ENCODE data around the gene ATXN2L.
"Not testable (repeated sequence)": the region's sequence is repeated elsewhere in the genome, so short reads cannot be mapped to it uniquely, and the experiment has no call there.

ATXN2L gene

GRCh38 chr16:28802235-28803019, 20.4 kb upstream of the ATXN2L start:
- H3K27me3 ChIP-seq (ENCODE audit: insufficient read depth, low read length); H3K9ac ChIP-seq (ENCODE audit: low read length); H2AFZ ChIP-seq (ENCODE audit: low read length); H3K36me3 ChIP-seq (ENCODE audit: insufficient read depth, low read length); H3K9me2 ChIP-seq (ENCODE audit: low read depth, low read length); H3K9me3 ChIP-seq (ENCODE audit: low read length); H3K27ac ChIP-seq (ENCODE audit: low read depth, low read length, poor library complexity, severe bottlenecking); H3K4me3 ChIP-seq (ENCODE audit: low read depth, low read length, poor library complexity, severe bottlenecking); H3K79me2 ChIP-seq (ENCODE audit: insufficient read depth, low read length); H3F3A ChIP-seq (ENCODE audit: insufficient read depth, low read length); H3K4me1 ChIP-seq (ENCODE audit: insufficient read depth, low read length, severe bottlenecking); H3K4me2 ChIP-seq (ENCODE audit: low read length); H4K20me1 ChIP-seq (ENCODE audit: insufficient read depth, low read length): not testable (repeated sequence)
- TF ChIP-seq, protein P1, sequence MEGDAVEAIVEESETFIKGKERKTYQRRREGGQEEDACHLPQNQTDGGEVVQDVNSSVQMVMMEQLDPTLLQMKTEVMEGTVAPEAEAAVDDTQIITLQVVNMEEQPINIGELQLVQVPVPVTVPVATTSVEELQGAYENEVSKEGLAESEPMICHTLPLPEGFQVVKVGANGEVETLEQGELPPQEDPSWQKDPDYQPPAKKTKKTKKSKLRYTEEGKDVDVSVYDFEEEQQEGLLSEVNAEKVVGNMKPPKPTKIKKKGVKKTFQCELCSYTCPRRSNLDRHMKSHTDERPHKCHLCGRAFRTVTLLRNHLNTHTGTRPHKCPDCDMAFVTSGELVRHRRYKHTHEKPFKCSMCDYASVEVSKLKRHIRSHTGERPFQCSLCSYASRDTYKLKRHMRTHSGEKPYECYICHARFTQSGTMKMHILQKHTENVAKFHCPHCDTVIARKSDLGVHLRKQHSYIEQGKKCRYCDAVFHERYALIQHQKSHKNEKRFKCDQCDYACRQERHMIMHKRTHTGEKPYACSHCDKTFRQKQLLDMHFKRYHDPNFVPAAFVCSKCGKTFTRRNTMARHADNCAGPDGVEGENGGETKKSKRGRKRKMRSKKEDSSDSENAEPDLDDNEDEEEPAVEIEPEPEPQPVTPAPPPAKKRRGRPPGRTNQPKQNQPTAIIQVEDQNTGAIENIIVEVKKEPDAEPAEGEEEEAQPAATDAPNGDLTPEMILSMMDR (IDR thresholded peaks at IDR 0.05; ENCODE audit: low read length), result peak; percentile 16; the same call in 1 of the 2 replicates

- H3K4me3 ChIP-seq (ENCODE audit: low read depth, low read length, poor library complexity, severe bottlenecking); H3K27ac ChIP-seq (ENCODE audit: low read depth, low read length, poor library complexity, severe bottlenecking); H4K20me1 ChIP-seq (ENCODE audit: insufficient read depth, low read length); H3K9me2 ChIP-seq (ENCODE audit: low read depth, low read length); H3K4me1 ChIP-seq (ENCODE audit: insufficient read depth, low read length, severe bottlenecking); H3K79me2 ChIP-seq (ENCODE audit: insufficient read depth, low read length); H3K9ac ChIP-seq (ENCODE audit: low read length); H3K9me3 ChIP-seq (ENCODE audit: low read length); H2AFZ ChIP-seq (ENCODE audit: low read length); H3K4me2 ChIP-seq (ENCODE audit: low read length); H3F3A ChIP-seq (ENCODE audit: insufficient read depth, low read length); H3K27me3 ChIP-seq (ENCODE audit: insufficient read depth, low read length); H3K36me3 ChIP-seq (ENCODE audit: insufficient read depth, low read length): not testable (repeated sequence)
Observed at GRCh38 chr16:28807445-28808120, 15.2 kb upstream of the ATXN2L start.

GRCh38 chr16:28820016-28820415, 2.8 kb upstream of the ATXN2L start:
- Histone ChIP-seq H3K4me1 (ENCODE audit: insufficient read depth, low read length, severe bottlenecking) (peaks cover 16% of the 10 kb centered on the region), H3K79me2 (ENCODE audit: insufficient read depth, low read length) (peaks cover 11% of the 10 kb centered on the region), H3K4me3 (ENCODE audit: low read depth, low read length, poor library complexity, severe bottlenecking) (no peak overlapping the region), H2AFZ (ENCODE audit: low read length) (no peak overlapping the region), H3K4me2 (ENCODE audit: low read length) (no peak overlapping the region), H3K27ac (ENCODE audit: low read depth, low read length, poor library complexity, severe bottlenecking) (no peak overlapping the region), H4K20me1 (ENCODE audit: insufficient read depth, low read length) (no peaks in the 10 kb centered on the region), H3K9ac (ENCODE audit: low read length) (no peak overlapping the region), H3K36me3 (ENCODE audit: insufficient read depth, low read length) (peaks cover 10% of the 10 kb centered on the region; the same call in 1 of the 2 replicates), H3K27me3 (ENCODE audit: insufficient read depth, low read length) (no peaks in the 10 kb centered on the region), H3F3A (ENCODE audit: insufficient read depth, low read length) (no peaks in the 10 kb centered on the region), H3K9me3 (ENCODE audit: low read length) (no peaks in the 10 kb centered on the region), H3K9me2 (ENCODE audit: low read depth, low read length) (no peaks in the 10 kb centered on the region)
- TF ChIP-seq, protein P1 (IDR thresholded peaks at IDR 0.05; ENCODE audit: low read length), result no peak
- no peak for TF ChIP-seq EZH2 (IDR thresholded peaks at IDR 0.05; ENCODE audit: borderline replicate concordance, low read length)

DNA sequence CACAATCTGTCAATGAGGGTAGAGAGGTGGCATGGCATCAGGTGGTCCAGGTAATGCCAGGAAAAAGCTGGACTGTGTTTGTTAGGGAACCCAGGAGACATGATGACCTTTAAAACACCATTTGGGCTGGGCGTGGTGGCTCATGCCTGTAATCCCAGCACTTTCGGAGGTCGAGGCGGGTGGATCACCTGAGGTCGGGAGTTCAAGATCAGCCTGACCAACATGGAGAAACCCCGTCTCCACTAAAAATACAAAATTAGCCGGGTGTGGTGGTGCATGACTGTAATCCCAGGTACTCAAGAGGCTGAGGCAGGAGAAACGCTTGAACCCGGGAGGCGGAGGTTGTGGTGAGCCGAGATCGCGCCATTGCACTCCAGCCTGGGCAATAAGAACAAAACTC, 2.3 kb upstream of the ATXN2L start:
- Histone ChIP-seq H3K79me2 (ENCODE audit: insufficient read depth, low read length) (peaks cover 17% of the 10 kb centered on the region), H3K36me3 (ENCODE audit: insufficient read depth, low read length) (peaks cover 16% of the 10 kb centered on the region), H3K4me1 (ENCODE audit: insufficient read depth, low read length, severe bottlenecking) (peaks cover 21% of the 10 kb centered on the region)
- not testable (repeated sequence) for H3K9me2 ChIP-seq (ENCODE audit: low read depth, low read length); H3K9ac ChIP-seq (ENCODE audit: low read length); H3K9me3 ChIP-seq (ENCODE audit: low read length); H3F3A ChIP-seq (ENCODE audit: insufficient read depth, low read length); H3K27ac ChIP-seq (ENCODE audit: low read depth, low read length, poor library complexity, severe bottlenecking); H3K4me3 ChIP-seq (ENCODE audit: low read depth, low read length, poor library complexity, severe bottlenecking); H2AFZ ChIP-seq (ENCODE audit: low read length); H3K4me2 ChIP-seq (ENCODE audit: low read length); H4K20me1 ChIP-seq (ENCODE audit: insufficient read depth, low read length); H3K27me3 ChIP-seq (ENCODE audit: insufficient read depth, low read length)

Data from OCI-LY1 (cell line).